H1 (cell line): ENCODE measurements around the gene TNFRSF6B.

ENCODE experiments used
- BCL11A ChIP-seq, 2 experiments: IDR thresholded peaks; one replicate each; pipeline ENCODE4 v1.6.1; 2011; ENCODE audit warnings: low read depth in 2 of 2, low read length in 2 of 2, mild to moderate bottlenecking in 2 of 2
- CEBPB ChIP-seq: IDR thresholded peaks from 2 replicates; pipeline ENCODE4 v1.6.1; 2012; ENCODE audit warnings: low read depth, low read length
- CREB1 ChIP-seq: IDR thresholded peaks from 2 replicates; pipeline ENCODE4 v1.6.1; 2012; ENCODE audit warnings: inconsistent platforms
- CTCF ChIP-seq, 3 experiments: IDR thresholded peaks; 1 replicate in 2 of 3; 2 replicates in 1 of 3; pipeline versions ENCODE4 v1.5.1 to v1.6.1; 2011; ENCODE audit warnings: low read length in 3 of 3, mild to moderate bottlenecking in 3 of 3, inconsistent platforms in 2 of 3, low read depth in 1 of 3, moderate library complexity in 1 of 3; ENCODE audit not compliant: insufficient read depth in 1 of 3; ENCODE audit errors: control extremely low read depth in 1 of 3
- EGR1 ChIP-seq: IDR thresholded peaks from 2 replicates; pipeline ENCODE4 v1.6.1; 2011; ENCODE audit warnings: low read depth, low read length, borderline replicate concordance
- EP300 ChIP-seq, 2 experiments: IDR thresholded peaks; 1 replicate in 1 of 2; 2 replicates in 1 of 2; pipeline ENCODE4 v1.6.1; 2011 to 2012; ENCODE audit warnings: low read depth in 2 of 2, low read length in 2 of 2, mild to moderate bottlenecking in 2 of 2, borderline replicate concordance in 1 of 2, inconsistent platforms in 1 of 2, moderate library complexity in 1 of 2
- JUN ChIP-seq: IDR thresholded peaks from 2 replicates; pipeline ENCODE4 v1.6.1; 2011; ENCODE audit warnings: low read depth, mild to moderate bottlenecking, improper control_type of control experiment, low read length
- JUND ChIP-seq: IDR thresholded peaks from 2 replicates; pipeline ENCODE4 v1.6.1; 2011; ENCODE audit warnings: mild to moderate bottlenecking, improper control_type of control experiment, low read length
- PHF8 ChIP-seq: fragments of 200-600 bp; sonication (generic); conservative IDR thresholded peaks from 2 replicates; pipeline ENCODE4 v1.7.1; 2012; ENCODE audit warnings: low read depth, mild to moderate bottlenecking, inconsistent platforms, low read length, moderate library complexity
- POLR2A ChIP-seq, 2 experiments: IDR thresholded peaks; 1 replicate in 1 of 2; 2 replicates in 1 of 2; pipeline ENCODE4 v1.6.1; 2011; ENCODE audit warnings: low read depth in 2 of 2, low read length in 2 of 2, mild to moderate bottlenecking in 2 of 2; ENCODE audit errors: control extremely low read depth in 1 of 2
- POLR2AphosphoS5 ChIP-seq: IDR thresholded peaks from 2 replicates; pipeline ENCODE4 v1.6.1; 2011; ENCODE audit warnings: low read depth, low read length
- RNF2 ChIP-seq: fragments of 200-900, 300-1000 bp; sonication (generic); IDR thresholded peaks from 2 replicates; pipeline ENCODE4 v1.7.1; 2016; ENCODE audit warnings: borderline replicate concordance, low read depth, mild to moderate bottlenecking, antibody characterized with exemption, low read length; ENCODE audit not compliant: poor library complexity, severe bottlenecking; ENCODE audit errors: missing control alignments

GRCh38 chr20:63651942-63652191 lies 44.6 kb upstream of the TNFRSF6B start:
- TF ChIP-seq EGR1 (no peak), CTCF (IDR thresholded peaks at IDR 0.05; ENCODE audit: control extremely low read depth in 1 of 3, insufficient read depth in 1 of 3, low read depth in 1 of 3, low read length in 3 of 3) (no peak), RNF2 (no peak), POLR2A (IDR thresholded peaks at IDR 0.05; ENCODE audit: control extremely low read depth in 1 of 2, low read depth in 2 of 2, low read length in 2 of 2) (no peak), POLR2AphosphoS5 (no peak), JUND (no peak), JUN (no peak), BCL11A (IDR thresholded peaks at IDR 0.05; ENCODE audit: low read depth in 2 of 2, low read length in 2 of 2) (no peak), PHF8 (no peak), CEBPB (no peak), EP300 (IDR thresholded peaks at IDR 0.05; ENCODE audit: borderline replicate concordance in 1 of 2, low read depth in 2 of 2, low read length in 2 of 2) (no peak), CREB1 (no peak)
